Breast epithelium (tissue), 4 donors: Measurements from ENCODE around the gene BHLHE41. TPM values are rescaled to one million over a fixed set of nuclear protein-coding genes. Genes with fewer than 3 reads are reported as not detected.

Experiments used
- DNase-seq, 2 donors: peaks; one replicate each; pipeline ENCODE4 v3.0.0-alpha.2; 2019; ENCODE audit warnings: low spot score in 2 of 2
- H3K27ac ChIP-seq, 2 donors: fragments of 200-600 bp; sonication (generic) in 1 of 2; one replicate each; pipeline ENCODE4 v1.5.1; 2016 to 2019; ENCODE audit warnings: mild to moderate bottlenecking in 1 of 2
- H3K27me3 ChIP-seq, 2 donors: fragments of 200-600 bp; sonication (generic) in 1 of 2; one replicate each; pipeline versions ENCODE4 v1.5.1 to v1.6.0; 2017 to 2019; ENCODE audit warnings: control low read depth in 1 of 2, mild to moderate bottlenecking in 1 of 2
- H3K36me3 ChIP-seq: fragments of 200-600 bp; one replicate; pipeline ENCODE4 v1.5.1; 2019
- H3K4me1 ChIP-seq, 2 donors: fragments of 200-600 bp; sonication (generic); one replicate each; pipeline ENCODE4 v1.5.1; 2016 to 2019; ENCODE audit warnings: control low read depth in 1 of 2
- H3K4me3 ChIP-seq, 3 donors: fragments of 200-600 bp; sonication (generic); 1 replicate in 2 of 3; 2 replicates in 1 of 3; pipeline ENCODE4 v1.5.1; 2016 to 2019; ENCODE audit warnings: mild to moderate bottlenecking in 3 of 3, moderate library complexity in 2 of 3
- H3K9me3 ChIP-seq, 2 donors: fragments of 200-600 bp; sonication (generic) in 1 of 2; one replicate each; pipeline ENCODE4 v1.5.1; 2016 to 2019; ENCODE audit warnings: control low read depth in 1 of 2
- POLR2A ChIP-seq: fragments of 450-650 bp; IDR thresholded peaks from one replicate; pipeline ENCODE4 v1.6.1; 2016; ENCODE audit warnings: antibody characterized with exemption, mild to moderate bottlenecking, moderate library complexity
- POLR2AphosphoS5 ChIP-seq, 3 donors: sonication (generic); formaldehyde crosslinking; IDR thresholded peaks; one replicate each; pipeline ENCODE4 v1.6.1; 2017; ENCODE audit warnings: antibody characterized with exemption in 3 of 3
- intact Hi-C: fragments of 100-400 bp; cut with DNase I; formaldehyde crosslinking; loops from one replicate; pipeline ENCODE4 v1.15.1; 2023; ENCODE audit warnings: low total_unique reads
- total RNA-seq, 3 donors: library from RNA; depleted of rRNA; stranded (reverse); fragments of >200 nt; gene quantifications; one replicate each; pipeline ENCODE4 v1.1.0, GENCODE V29; 2016
- TF ChIP-seq, protein P1 (sequence below), 3 donors: fragments of 450-650 bp; IDR thresholded peaks; one replicate each; pipeline ENCODE4 v1.5.1; 2016 to 2017; ENCODE audit warnings: antibody characterized with exemption in 3 of 3, mild to moderate bottlenecking in 3 of 3, moderate library complexity in 3 of 3

Gene BHLHE41
- total RNA-seq, 3 donors from 2014 or later, result 5.6 to 29.7 (median 9.2) TPM

- intact Hi-C loops, result loop anchor here (10.0 kb wide), 1 partner anchor 163 kb away; no protein-coding TSS in a partner anchor
- no peaks in the 10 kb centered on the region for H3K9me3 ChIP-seq
Measured at GRCh38 chr12:26121323-26122060, 3.3 kb downstream of the BHLHE41 start.

GRCh38 chr12:26120561-26121274 lies 4.1 kb downstream of the BHLHE41 start:
- TF ChIP-seq, protein P1, sequence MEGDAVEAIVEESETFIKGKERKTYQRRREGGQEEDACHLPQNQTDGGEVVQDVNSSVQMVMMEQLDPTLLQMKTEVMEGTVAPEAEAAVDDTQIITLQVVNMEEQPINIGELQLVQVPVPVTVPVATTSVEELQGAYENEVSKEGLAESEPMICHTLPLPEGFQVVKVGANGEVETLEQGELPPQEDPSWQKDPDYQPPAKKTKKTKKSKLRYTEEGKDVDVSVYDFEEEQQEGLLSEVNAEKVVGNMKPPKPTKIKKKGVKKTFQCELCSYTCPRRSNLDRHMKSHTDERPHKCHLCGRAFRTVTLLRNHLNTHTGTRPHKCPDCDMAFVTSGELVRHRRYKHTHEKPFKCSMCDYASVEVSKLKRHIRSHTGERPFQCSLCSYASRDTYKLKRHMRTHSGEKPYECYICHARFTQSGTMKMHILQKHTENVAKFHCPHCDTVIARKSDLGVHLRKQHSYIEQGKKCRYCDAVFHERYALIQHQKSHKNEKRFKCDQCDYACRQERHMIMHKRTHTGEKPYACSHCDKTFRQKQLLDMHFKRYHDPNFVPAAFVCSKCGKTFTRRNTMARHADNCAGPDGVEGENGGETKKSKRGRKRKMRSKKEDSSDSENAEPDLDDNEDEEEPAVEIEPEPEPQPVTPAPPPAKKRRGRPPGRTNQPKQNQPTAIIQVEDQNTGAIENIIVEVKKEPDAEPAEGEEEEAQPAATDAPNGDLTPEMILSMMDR (IDR thresholded peaks at IDR 0.05), result no peak
- TF ChIP-seq POLR2AphosphoS5 (IDR thresholded peaks at IDR 0.05) (no peak), POLR2A (no peak)
- no peaks in the 10 kb centered on the region for H3K27me3 ChIP-seq
- H3K4me3 ChIP-seq, result peak overlapping the region in 2 of 3 donors; percentile 72 to 83
- H3K27ac ChIP-seq, result peak overlapping the region; percentile 99
- DNase-seq, result no peak
- no peaks in the 10 kb centered on the region for H3K9me3 ChIP-seq
- H3K4me1 ChIP-seq, result no peaks in the 10 kb centered on the region
- H3K36me3 ChIP-seq, result no peaks in the 10 kb centered on the region
- intact Hi-C loops, result loop anchor here (10.0 kb wide), 1 partner anchor 164 kb away; no protein-coding TSS in a partner anchor

More at GRCh38 chr12:26121323-26122060, 3.3 kb downstream of the BHLHE41 start:
- DNase-seq, result no peak
- no peaks in the 10 kb centered on the region for H3K36me3 ChIP-seq
- H3K4me3 ChIP-seq, result peak overlapping the region; percentile 60 to 83 (median 72)
- peak overlapping the region; percentile 99 for H3K27ac ChIP-seq
- no peaks in the 10 kb centered on the region for H3K4me1 ChIP-seq
- TF ChIP-seq POLR2A (no peak), POLR2AphosphoS5 (IDR thresholded peaks at IDR 0.05) (no peak)
- TF ChIP-seq, protein P1 (IDR thresholded peaks at IDR 0.05), result no peak
- no peaks in the 10 kb centered on the region for H3K27me3 ChIP-seq

- Histone ChIP-seq H3K27ac (peak overlapping the region; percentile 99), H3K4me3 (peak overlapping the region in 1 of 3 donors; percentile 9), H3K4me1 (no peaks in the 10 kb centered on the region), H3K36me3 (no peaks in the 10 kb centered on the region), H3K9me3 (no peaks in the 10 kb centered on the region), H3K27me3 (no peaks in the 10 kb centered on the region)
- intact Hi-C loops, result no loop called here
- DNase-seq, result no peak
- TF ChIP-seq POLR2AphosphoS5 (IDR thresholded peaks at IDR 0.05) (no peak), POLR2A (no peak)
- TF ChIP-seq, protein P1 (IDR thresholded peaks at IDR 0.05), result peak; percentile 14 to 44 (median 42)
Measured at GRCh38 chr12:26119391-26119989, 5.3 kb downstream of the BHLHE41 start.

DNA sequence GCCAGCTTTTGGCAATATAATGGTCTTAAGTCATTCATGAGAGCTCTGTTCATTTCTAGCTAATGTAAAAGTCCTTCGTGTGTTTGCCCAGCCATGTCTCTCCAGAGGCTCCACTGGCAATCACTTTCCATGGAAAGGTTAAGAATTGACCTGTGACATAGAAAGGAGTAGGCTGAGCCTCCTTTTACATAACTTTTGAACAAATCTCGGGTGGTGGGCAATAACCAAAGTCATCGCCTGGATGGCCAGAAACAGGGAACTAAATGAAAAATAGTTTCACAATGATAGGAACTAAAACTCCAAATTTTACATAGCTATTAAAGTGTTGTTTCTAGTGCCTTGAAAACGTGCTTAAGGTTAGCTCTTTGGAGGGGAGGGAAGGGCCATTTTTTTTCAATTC lies 6.5 kb downstream of the BHLHE41 start:
- Histone ChIP-seq H3K4me3 (no peak overlapping the region), H3K9me3 (no peaks in the 10 kb centered on the region), H3K27me3 (no peaks in the 10 kb centered on the region), H3K4me1 (peaks cover 0 to 2% of the 10 kb centered on the region in 2 donors), H3K27ac (peak overlapping the region; percentile 13 to 75), H3K36me3 (no peaks in the 10 kb centered on the region)
- no peak for DNase-seq
- intact Hi-C loops, result no loop called here
- TF ChIP-seq, protein P1 (IDR thresholded peaks at IDR 0.05), result no peak
- TF ChIP-seq POLR2AphosphoS5 (IDR thresholded peaks at IDR 0.05), result no peak
- no peak for TF ChIP-seq POLR2A
